Measurements from ENCODE around the gene TCF21. TPM values are rescaled to one million over a fixed set of nuclear protein-coding genes. Genes with fewer than 3 reads are reported as not detected.
"Not testable (repeated sequence)": the region's sequence is repeated elsewhere in the genome, so short reads cannot be mapped to it uniquely, and the experiment has no call there.

The TCF21 gene
- total RNA-seq, 1 experiment from 2014 or later, result not detected

DNA sequence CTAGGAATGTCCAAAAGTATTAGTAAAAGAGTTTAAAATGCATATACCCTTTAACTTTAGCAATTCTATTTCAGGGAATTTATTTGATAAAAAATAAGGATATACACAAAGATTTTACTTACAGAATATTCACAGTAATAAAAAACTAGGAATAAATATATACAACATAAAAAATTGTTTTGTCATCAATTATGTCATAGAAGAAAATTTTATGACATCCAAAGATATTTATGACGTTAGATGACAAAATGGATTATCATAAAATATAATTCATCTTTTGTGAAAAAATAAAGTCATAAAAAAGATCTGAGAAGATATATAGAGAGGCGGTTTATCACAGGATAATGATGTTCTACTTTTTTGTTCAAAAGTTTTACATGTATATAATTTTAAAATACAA is 32.0 kb upstream of the TCF21 start:
- no peak overlapping the region for H3K4me3 ChIP-seq (ENCODE audit: low read length)
- H2AFZ ChIP-seq (ENCODE audit: low read length), result no peak overlapping the region
- H3K9me3 ChIP-seq (ENCODE audit: low read length), result no peaks in the 10 kb centered on the region
- DNase-seq, result no peak
- no peaks in the 10 kb centered on the region for H3K36me3 ChIP-seq (ENCODE audit: insufficient read depth, low read length)
- no peaks in the 10 kb centered on the region for H3K79me2 ChIP-seq (ENCODE audit: low read length)
- H3K27me3 ChIP-seq (ENCODE audit: low read length), result no peaks in the 10 kb centered on the region; the same call in 1 of the 2 replicates
- H3K27ac ChIP-seq (ENCODE audit: low read length), result no peak overlapping the region
- no peaks in the 10 kb centered on the region for H4K20me1 ChIP-seq (ENCODE audit: insufficient read depth, low read depth, low read length)
- no peaks in the 10 kb centered on the region for H3K9me2 ChIP-seq (replicated peaks; ENCODE audit: insufficient read depth, low read length)
- no peak overlapping the region for H3K4me2 ChIP-seq (ENCODE audit: low read depth, low read length, poor library complexity, severe bottlenecking)
- no peak overlapping the region for H3K9ac ChIP-seq (ENCODE audit: low read length)
- no peaks in the 10 kb centered on the region for H3K4me1 ChIP-seq (ENCODE audit: low read length)

DNA sequence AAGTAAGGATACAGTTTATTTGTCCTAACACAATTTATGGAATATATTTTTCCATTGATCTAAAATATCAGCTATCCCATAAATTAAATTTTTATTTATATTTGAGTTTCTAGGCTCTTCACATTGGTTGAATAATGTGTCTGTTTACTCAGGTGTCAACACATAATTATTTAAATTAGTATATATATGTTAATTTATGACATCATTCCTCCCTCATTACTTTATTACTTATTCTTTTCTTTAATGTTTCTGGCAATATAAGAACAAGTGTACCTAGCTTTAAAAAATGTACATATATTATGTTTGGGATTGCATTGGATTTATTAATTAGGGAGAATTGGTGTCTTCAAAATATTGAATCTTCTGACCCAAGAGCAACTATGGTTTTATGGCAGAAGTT is 31.2 kb upstream of the TCF21 start:
- no peak overlapping the region for H3K4me2 ChIP-seq (ENCODE audit: low read depth, low read length, poor library complexity, severe bottlenecking)
- no peak overlapping the region for H2AFZ ChIP-seq (ENCODE audit: low read length)
- no peaks in the 10 kb centered on the region for H4K20me1 ChIP-seq (ENCODE audit: insufficient read depth, low read depth, low read length)
- H3K4me3 ChIP-seq (ENCODE audit: low read length), result no peak overlapping the region
- H3K27ac ChIP-seq (ENCODE audit: low read length), result no peak overlapping the region
- H3K9me3 ChIP-seq (ENCODE audit: low read length), result no peaks in the 10 kb centered on the region
- H3K9ac ChIP-seq (ENCODE audit: low read length), result no peak overlapping the region
- H3K4me1 ChIP-seq (ENCODE audit: low read length), result no peaks in the 10 kb centered on the region
- no peaks in the 10 kb centered on the region; the same call in 1 of the 2 replicates for H3K27me3 ChIP-seq (ENCODE audit: low read length)
- no peaks in the 10 kb centered on the region for H3K36me3 ChIP-seq (ENCODE audit: insufficient read depth, low read length)
- H3K9me2 ChIP-seq (replicated peaks; ENCODE audit: insufficient read depth, low read length), result no peaks in the 10 kb centered on the region
- no peaks in the 10 kb centered on the region for H3K79me2 ChIP-seq (ENCODE audit: low read length)
- no peak for DNase-seq

DNA sequence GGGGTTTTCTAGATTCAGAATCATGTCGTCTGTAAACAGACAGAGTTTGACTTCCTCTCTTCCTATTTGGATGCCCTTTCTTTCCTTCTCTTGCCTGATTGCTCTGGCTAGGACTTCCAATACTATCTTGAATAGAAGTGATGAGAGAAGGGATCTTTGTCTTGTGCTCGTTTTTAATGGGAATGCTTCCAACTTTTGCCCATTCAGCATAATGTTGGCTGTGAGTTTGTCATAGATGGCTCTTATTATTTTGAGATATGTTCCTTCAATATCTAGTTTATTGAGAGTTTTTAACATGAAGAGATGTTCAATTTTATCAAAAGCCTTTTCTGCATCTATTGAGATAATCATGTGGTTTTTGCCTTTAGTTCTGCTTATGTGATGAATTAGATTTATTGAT is 27.6 kb upstream of the TCF21 start:
- not testable (repeated sequence) for H3K4me1 ChIP-seq (ENCODE audit: low read length); DNase-seq; H3K9me2 ChIP-seq (replicated peaks; ENCODE audit: insufficient read depth, low read length); H3K27ac ChIP-seq (ENCODE audit: low read length); H3K4me3 ChIP-seq (ENCODE audit: low read length); H3K79me2 ChIP-seq (ENCODE audit: low read length); H3K9me3 ChIP-seq (ENCODE audit: low read length); H3K9ac ChIP-seq (ENCODE audit: low read length); H3K4me2 ChIP-seq (ENCODE audit: low read depth, low read length, poor library complexity, severe bottlenecking); H3K27me3 ChIP-seq (ENCODE audit: low read length); H3K36me3 ChIP-seq (ENCODE audit: insufficient read depth, low read length); H2AFZ ChIP-seq (ENCODE audit: low read length); H4K20me1 ChIP-seq (ENCODE audit: insufficient read depth, low read depth, low read length)

DNA sequence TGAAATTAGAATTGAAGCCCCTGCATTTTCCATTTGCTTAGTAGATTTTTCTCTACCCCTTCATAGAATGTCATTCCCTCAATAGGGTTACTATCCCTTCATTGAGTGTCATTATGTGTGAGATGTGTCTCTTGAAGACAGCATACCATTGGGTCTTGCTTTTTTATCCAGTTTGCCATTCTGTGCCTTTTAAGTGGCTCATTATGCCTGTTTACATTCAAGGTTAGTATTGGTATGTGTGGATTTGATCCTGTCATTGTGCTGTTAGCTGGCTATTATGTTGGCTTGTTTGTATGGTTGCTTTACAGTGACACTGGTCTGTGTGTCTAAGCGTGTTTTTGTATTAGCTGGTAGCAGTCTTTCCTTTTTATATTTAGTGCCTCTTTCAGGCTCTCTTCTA is 25.7 kb upstream of the TCF21 start:
- H3K27me3 ChIP-seq (ENCODE audit: low read length), result no peaks in the 10 kb centered on the region; the same call in 1 of the 2 replicates
- H3K4me1 ChIP-seq (ENCODE audit: low read length), result no peaks in the 10 kb centered on the region
- peaks cover 6% of the 10 kb centered on the region; the same call in 1 of the 2 replicates for H3K9me2 ChIP-seq (replicated peaks; ENCODE audit: insufficient read depth, low read length)
- no peak overlapping the region for H2AFZ ChIP-seq (ENCODE audit: low read length)
- no peak overlapping the region for H3K4me3 ChIP-seq (ENCODE audit: low read length)
- H3K36me3 ChIP-seq (ENCODE audit: insufficient read depth, low read length), result no peaks in the 10 kb centered on the region
- H3K4me2 ChIP-seq (ENCODE audit: low read depth, low read length, poor library complexity, severe bottlenecking), result no peak overlapping the region
- H3K9ac ChIP-seq (ENCODE audit: low read length), result no peak overlapping the region
- no peak for DNase-seq
- H4K20me1 ChIP-seq (ENCODE audit: insufficient read depth, low read depth, low read length), result no peaks in the 10 kb centered on the region
- no peak overlapping the region for H3K27ac ChIP-seq (ENCODE audit: low read length)
- H3K79me2 ChIP-seq (ENCODE audit: low read length), result no peaks in the 10 kb centered on the region
- H3K9me3 ChIP-seq (ENCODE audit: low read length), result no peaks in the 10 kb centered on the region

DNA sequence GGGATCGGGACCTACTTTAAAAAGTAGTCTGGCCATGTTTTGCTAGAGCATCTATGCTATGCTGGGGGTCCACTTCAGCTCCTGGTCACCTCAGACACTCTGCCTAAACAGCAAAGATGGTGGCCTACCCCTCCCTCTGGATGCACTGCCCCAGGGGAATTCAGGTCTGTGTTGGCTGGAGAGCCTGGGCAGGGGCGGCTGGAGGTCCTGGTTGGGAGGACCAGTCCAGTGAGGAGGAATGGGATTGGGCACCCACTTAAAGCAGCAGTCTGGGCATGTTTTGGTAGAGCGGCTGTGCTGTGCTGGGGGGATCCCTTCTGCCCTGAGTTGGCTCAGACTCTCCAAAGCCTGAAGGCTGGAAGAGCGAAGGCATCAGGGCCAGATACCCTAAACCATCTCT is 23.2 kb upstream of the TCF21 start:
- Histone ChIP-seq H3K9me3 (ENCODE audit: low read length) (no peaks in the 10 kb centered on the region), H3K27ac (ENCODE audit: low read length) (no peak overlapping the region), H3K4me3 (ENCODE audit: low read length) (no peak overlapping the region), H3K4me2 (ENCODE audit: low read depth, low read length, poor library complexity, severe bottlenecking) (no peak overlapping the region), H3K36me3 (ENCODE audit: insufficient read depth, low read length) (no peaks in the 10 kb centered on the region), H3K27me3 (ENCODE audit: low read length) (no peaks in the 10 kb centered on the region; the same call in 1 of the 2 replicates), H2AFZ (ENCODE audit: low read length) (no peak overlapping the region), H3K9ac (ENCODE audit: low read length) (no peak overlapping the region), H3K4me1 (ENCODE audit: low read length) (no peaks in the 10 kb centered on the region), H3K79me2 (ENCODE audit: low read length) (no peaks in the 10 kb centered on the region), H3K9me2 (replicated peaks; ENCODE audit: insufficient read depth, low read length) (peaks cover 6% of the 10 kb centered on the region; the same call in 1 of the 2 replicates), H4K20me1 (ENCODE audit: insufficient read depth, low read depth, low read length) (no peaks in the 10 kb centered on the region)
- DNase-seq, result no peak

DNA sequence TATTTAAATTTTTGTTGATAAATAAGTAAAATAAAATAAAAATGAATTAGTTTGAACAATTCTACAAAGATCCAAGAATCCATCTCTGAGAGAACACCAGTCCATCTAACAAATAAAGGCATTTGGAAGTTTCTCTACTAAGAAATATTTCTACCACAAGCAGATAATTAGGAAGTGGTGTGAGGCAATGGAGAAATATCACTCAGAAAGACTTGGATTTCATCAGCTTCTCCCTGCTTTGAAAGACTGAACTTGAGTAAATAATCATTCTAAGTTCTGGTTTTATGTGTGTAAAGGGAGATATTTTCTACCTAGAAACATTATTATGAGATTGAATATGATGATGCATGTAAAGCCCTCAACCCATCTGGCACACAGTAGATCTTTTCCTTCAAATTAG is 17.8 kb upstream of the TCF21 start:
- no peaks in the 10 kb centered on the region for H3K9me2 ChIP-seq (replicated peaks; ENCODE audit: insufficient read depth, low read length)
- H4K20me1 ChIP-seq (ENCODE audit: insufficient read depth, low read depth, low read length), result no peaks in the 10 kb centered on the region
- H3K36me3 ChIP-seq (ENCODE audit: insufficient read depth, low read length), result no peaks in the 10 kb centered on the region
- H3K27me3 ChIP-seq (ENCODE audit: low read length), result no peaks in the 10 kb centered on the region
- no peak overlapping the region for H3K4me2 ChIP-seq (ENCODE audit: low read depth, low read length, poor library complexity, severe bottlenecking)
- H3K27ac ChIP-seq (ENCODE audit: low read length), result no peak overlapping the region
- no peak for DNase-seq
- H3K4me3 ChIP-seq (ENCODE audit: low read length), result no peak overlapping the region
- H3K9ac ChIP-seq (ENCODE audit: low read length), result no peak overlapping the region
- H3K79me2 ChIP-seq (ENCODE audit: low read length), result no peaks in the 10 kb centered on the region
- H3K4me1 ChIP-seq (ENCODE audit: low read length), result no peaks in the 10 kb centered on the region
- no peaks in the 10 kb centered on the region for H3K9me3 ChIP-seq (ENCODE audit: low read length)
- H2AFZ ChIP-seq (ENCODE audit: low read length), result no peak overlapping the region

DNA sequence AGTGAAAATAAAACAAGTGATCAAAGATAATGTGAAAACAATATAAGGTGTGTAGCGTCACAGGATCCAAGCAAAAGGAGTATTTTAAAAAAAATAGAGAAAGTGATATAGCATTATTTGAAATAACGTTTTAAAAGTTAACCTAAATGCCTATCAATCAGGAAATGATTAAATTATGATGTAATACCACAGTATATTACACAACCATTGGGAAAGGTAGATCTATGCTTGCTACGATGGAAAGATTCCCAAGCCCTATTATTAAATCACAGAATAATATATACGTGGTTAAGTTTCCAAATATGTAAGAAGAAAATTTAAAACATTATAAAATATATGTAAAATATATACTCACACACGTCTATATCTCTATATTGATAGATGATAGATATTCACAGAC is 15.4 kb upstream of the TCF21 start:
- Histone ChIP-seq H3K79me2 (ENCODE audit: low read length) (no peaks in the 10 kb centered on the region), H3K9me3 (ENCODE audit: low read length) (no peaks in the 10 kb centered on the region), H3K9ac (ENCODE audit: low read length) (no peak overlapping the region), H3K4me2 (ENCODE audit: low read depth, low read length, poor library complexity, severe bottlenecking) (no peak overlapping the region), H3K4me1 (ENCODE audit: low read length) (no peaks in the 10 kb centered on the region), H3K36me3 (ENCODE audit: insufficient read depth, low read length) (no peaks in the 10 kb centered on the region), H4K20me1 (ENCODE audit: insufficient read depth, low read depth, low read length) (no peaks in the 10 kb centered on the region), H3K27me3 (ENCODE audit: low read length) (no peaks in the 10 kb centered on the region), H2AFZ (ENCODE audit: low read length) (no peak overlapping the region), H3K9me2 (replicated peaks; ENCODE audit: insufficient read depth, low read length) (no peaks in the 10 kb centered on the region), H3K27ac (ENCODE audit: low read length) (no peak overlapping the region), H3K4me3 (ENCODE audit: low read length) (no peak overlapping the region)
- no peak for DNase-seq

DNA sequence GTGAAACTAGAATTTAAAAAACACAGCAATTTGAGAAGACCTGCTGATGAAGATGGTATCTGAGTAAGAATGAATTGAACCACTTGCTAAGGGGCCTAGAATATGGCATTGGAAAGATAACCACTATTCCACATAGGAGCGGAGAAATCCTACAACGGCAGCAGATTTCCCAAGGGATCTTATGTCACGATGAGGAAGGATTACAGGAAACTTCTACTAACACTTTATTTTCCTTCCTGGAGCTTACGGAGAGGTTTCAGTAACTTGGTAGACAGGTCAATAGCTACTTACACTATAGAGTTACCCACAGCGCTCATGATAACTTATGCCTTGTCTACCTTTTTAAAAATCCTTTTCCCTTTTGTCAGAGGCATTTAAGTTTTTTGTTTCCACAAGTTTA is 11.8 kb upstream of the TCF21 start:
- no peaks in the 10 kb centered on the region for H3K9me3 ChIP-seq (ENCODE audit: low read length)
- no peak overlapping the region for H3K4me2 ChIP-seq (ENCODE audit: low read depth, low read length, poor library complexity, severe bottlenecking)
- H3K27me3 ChIP-seq (ENCODE audit: low read length), result no peaks in the 10 kb centered on the region
- no peaks in the 10 kb centered on the region for H3K9me2 ChIP-seq (replicated peaks; ENCODE audit: insufficient read depth, low read length)
- no peaks in the 10 kb centered on the region for H3K36me3 ChIP-seq (ENCODE audit: insufficient read depth, low read length)
- no peaks in the 10 kb centered on the region for H4K20me1 ChIP-seq (ENCODE audit: insufficient read depth, low read depth, low read length)
- no peak overlapping the region for H3K9ac ChIP-seq (ENCODE audit: low read length)
- H3K27ac ChIP-seq (ENCODE audit: low read length), result no peak overlapping the region
- no peaks in the 10 kb centered on the region for H3K79me2 ChIP-seq (ENCODE audit: low read length)
- H2AFZ ChIP-seq (ENCODE audit: low read length), result no peak overlapping the region
- DNase-seq, result no peak
- H3K4me3 ChIP-seq (ENCODE audit: low read length), result no peak overlapping the region
- no peaks in the 10 kb centered on the region for H3K4me1 ChIP-seq (ENCODE audit: low read length)

DNA sequence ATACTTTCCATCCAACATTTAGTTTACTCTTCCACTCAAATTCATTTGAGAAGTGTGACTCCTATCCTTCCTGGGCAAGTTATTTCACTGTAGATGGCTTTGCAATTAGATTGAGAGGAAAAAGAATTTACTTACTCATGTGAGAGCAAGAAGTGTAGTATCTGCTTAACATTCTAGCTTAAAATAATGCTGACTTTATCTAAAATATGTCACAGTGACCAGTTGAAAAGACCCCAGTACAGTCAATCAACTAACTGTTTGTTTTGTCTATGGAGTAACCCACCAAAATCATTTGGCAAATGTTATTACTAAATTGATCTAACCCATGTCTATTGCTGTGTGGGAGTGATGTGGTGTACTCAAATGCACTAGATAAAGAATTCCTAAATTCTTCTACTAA is 8.9 kb upstream of the TCF21 start:
- no peak overlapping the region for H2AFZ ChIP-seq (ENCODE audit: low read length)
- no peak overlapping the region for H3K9ac ChIP-seq (ENCODE audit: low read length)
- no peaks in the 10 kb centered on the region for H3K79me2 ChIP-seq (ENCODE audit: low read length)
- H3K36me3 ChIP-seq (ENCODE audit: insufficient read depth, low read length), result no peaks in the 10 kb centered on the region
- no peak overlapping the region for H3K4me2 ChIP-seq (ENCODE audit: low read depth, low read length, poor library complexity, severe bottlenecking)
- no peaks in the 10 kb centered on the region for H4K20me1 ChIP-seq (ENCODE audit: insufficient read depth, low read depth, low read length)
- H3K4me3 ChIP-seq (ENCODE audit: low read length), result no peak overlapping the region
- H3K9me3 ChIP-seq (ENCODE audit: low read length), result no peaks in the 10 kb centered on the region
- DNase-seq, result no peak
- no peaks in the 10 kb centered on the region for H3K27me3 ChIP-seq (ENCODE audit: low read length)
- H3K9me2 ChIP-seq (replicated peaks; ENCODE audit: insufficient read depth, low read length), result no peaks in the 10 kb centered on the region
- H3K27ac ChIP-seq (ENCODE audit: low read length), result no peak overlapping the region
- H3K4me1 ChIP-seq (ENCODE audit: low read length), result no peaks in the 10 kb centered on the region
